ENCODE results near the gene TIMP1. TPM values are rescaled to one million over a fixed set of nuclear protein-coding genes. Genes with fewer than 3 reads are reported as not detected.

TIMP1 gene
- total RNA-seq, 1 experiment from 2014 or later, result 35.4 TPM

DNA sequence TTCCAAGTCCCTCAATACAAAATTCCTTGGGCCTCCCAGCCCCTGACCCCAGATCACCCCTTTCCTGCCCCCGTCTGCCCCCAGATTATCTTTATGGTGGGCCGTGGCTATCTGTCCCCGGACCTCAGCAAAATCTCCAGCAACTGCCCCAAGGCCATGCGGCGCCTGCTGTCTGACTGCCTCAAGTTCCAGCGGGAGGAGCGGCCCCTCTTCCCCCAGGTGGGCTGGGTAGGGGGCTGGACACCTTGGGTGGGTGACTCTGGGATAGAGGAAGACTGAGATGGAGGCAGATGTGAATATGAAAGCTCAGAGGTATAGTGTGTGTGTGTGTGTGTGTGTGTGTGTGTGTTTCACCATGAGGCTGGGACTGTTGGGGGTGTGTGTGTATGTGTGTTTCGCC lies 11.4 kb upstream of the TIMP1 start:
- no peak for ATAC-seq
- Mint-ChIP-seq H3K4me3 (no peak overlapping the region), H3K4me1 (peaks cover 20% of the 10 kb centered on the region), H3K36me3 (peaks cover 38% of the 10 kb centered on the region), H3K27me3 (ENCODE audit: low read depth) (no peaks in the 10 kb centered on the region), H3K27ac (no peak overlapping the region), H3K9me3 (no peaks in the 10 kb centered on the region)
- no peak for TF ChIP-seq RORB (CRISPR knock-in tag; IDR thresholded peaks at IDR 0.05)
- TF ChIP-seq, protein P1, sequence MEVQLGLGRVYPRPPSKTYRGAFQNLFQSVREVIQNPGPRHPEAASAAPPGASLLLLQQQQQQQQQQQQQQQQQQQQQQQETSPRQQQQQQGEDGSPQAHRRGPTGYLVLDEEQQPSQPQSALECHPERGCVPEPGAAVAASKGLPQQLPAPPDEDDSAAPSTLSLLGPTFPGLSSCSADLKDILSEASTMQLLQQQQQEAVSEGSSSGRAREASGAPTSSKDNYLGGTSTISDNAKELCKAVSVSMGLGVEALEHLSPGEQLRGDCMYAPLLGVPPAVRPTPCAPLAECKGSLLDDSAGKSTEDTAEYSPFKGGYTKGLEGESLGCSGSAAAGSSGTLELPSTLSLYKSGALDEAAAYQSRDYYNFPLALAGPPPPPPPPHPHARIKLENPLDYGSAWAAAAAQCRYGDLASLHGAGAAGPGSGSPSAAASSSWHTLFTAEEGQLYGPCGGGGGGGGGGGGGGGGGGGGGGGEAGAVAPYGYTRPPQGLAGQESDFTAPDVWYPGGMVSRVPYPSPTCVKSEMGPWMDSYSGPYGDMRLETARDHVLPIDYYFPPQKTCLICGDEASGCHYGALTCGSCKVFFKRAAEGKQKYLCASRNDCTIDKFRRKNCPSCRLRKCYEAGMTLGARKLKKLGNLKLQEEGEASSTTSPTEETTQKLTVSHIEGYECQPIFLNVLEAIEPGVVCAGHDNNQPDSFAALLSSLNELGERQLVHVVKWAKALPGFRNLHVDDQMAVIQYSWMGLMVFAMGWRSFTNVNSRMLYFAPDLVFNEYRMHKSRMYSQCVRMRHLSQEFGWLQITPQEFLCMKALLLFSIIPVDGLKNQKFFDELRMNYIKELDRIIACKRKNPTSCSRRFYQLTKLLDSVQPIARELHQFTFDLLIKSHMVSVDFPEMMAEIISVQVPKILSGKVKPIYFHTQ (CRISPR knock-in tag; IDR thresholded peaks at IDR 0.05), result no peak
- TF ChIP-seq, protein P2, sequence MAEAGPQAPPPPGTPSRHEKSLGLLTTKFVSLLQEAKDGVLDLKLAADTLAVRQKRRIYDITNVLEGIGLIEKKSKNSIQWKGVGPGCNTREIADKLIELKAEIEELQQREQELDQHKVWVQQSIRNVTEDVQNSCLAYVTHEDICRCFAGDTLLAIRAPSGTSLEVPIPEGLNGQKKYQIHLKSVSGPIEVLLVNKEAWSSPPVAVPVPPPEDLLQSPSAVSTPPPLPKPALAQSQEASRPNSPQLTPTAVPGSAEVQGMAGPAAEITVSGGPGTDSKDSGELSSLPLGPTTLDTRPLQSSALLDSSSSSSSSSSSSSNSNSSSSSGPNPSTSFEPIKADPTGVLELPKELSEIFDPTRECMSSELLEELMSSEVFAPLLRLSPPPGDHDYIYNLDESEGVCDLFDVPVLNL (CRISPR knock-in tag; IDR thresholded peaks at IDR 0.05; ENCODE audit: borderline replicate concordance, low read depth), result no peak
- no peak for TF ChIP-seq ZNF416 (CRISPR knock-in tag; IDR thresholded peaks at IDR 0.05)
- TF ChIP-seq, protein P3, sequence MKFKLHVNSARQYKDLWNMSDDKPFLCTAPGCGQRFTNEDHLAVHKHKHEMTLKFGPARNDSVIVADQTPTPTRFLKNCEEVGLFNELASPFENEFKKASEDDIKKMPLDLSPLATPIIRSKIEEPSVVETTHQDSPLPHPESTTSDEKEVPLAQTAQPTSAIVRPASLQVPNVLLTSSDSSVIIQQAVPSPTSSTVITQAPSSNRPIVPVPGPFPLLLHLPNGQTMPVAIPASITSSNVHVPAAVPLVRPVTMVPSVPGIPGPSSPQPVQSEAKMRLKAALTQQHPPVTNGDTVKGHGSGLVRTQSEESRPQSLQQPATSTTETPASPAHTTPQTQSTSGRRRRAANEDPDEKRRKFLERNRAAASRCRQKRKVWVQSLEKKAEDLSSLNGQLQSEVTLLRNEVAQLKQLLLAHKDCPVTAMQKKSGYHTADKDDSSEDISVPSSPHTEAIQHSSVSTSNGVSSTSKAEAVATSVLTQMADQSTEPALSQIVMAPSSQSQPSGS (CRISPR knock-in tag; IDR thresholded peaks at IDR 0.05; ENCODE audit: borderline replicate concordance, low read depth), result no peak
- no peak for TF ChIP-seq TP53 (CRISPR knock-in tag; IDR thresholded peaks at IDR 0.05)
- TF ChIP-seq, protein P4, sequence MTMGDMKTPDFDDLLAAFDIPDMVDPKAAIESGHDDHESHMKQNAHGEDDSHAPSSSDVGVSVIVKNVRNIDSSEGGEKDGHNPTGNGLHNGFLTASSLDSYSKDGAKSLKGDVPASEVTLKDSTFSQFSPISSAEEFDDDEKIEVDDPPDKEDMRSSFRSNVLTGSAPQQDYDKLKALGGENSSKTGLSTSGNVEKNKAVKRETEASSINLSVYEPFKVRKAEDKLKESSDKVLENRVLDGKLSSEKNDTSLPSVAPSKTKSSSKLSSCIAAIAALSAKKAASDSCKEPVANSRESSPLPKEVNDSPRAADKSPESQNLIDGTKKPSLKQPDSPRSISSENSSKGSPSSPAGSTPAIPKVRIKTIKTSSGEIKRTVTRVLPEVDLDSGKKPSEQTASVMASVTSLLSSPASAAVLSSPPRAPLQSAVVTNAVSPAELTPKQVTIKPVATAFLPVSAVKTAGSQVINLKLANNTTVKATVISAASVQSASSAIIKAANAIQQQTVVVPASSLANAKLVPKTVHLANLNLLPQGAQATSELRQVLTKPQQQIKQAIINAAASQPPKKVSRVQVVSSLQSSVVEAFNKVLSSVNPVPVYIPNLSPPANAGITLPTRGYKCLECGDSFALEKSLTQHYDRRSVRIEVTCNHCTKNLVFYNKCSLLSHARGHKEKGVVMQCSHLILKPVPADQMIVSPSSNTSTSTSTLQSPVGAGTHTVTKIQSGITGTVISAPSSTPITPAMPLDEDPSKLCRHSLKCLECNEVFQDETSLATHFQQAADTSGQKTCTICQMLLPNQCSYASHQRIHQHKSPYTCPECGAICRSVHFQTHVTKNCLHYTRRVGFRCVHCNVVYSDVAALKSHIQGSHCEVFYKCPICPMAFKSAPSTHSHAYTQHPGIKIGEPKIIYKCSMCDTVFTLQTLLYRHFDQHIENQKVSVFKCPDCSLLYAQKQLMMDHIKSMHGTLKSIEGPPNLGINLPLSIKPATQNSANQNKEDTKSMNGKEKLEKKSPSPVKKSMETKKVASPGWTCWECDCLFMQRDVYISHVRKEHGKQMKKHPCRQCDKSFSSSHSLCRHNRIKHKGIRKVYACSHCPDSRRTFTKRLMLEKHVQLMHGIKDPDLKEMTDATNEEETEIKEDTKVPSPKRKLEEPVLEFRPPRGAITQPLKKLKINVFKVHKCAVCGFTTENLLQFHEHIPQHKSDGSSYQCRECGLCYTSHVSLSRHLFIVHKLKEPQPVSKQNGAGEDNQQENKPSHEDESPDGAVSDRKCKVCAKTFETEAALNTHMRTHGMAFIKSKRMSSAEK (CRISPR knock-in tag; IDR thresholded peaks at IDR 0.05; ENCODE audit: borderline replicate concordance), result no peak
- TF ChIP-seq ATF1 (CRISPR knock-in tag; IDR thresholded peaks at IDR 0.05), result no peak
- TF ChIP-seq, protein P5, sequence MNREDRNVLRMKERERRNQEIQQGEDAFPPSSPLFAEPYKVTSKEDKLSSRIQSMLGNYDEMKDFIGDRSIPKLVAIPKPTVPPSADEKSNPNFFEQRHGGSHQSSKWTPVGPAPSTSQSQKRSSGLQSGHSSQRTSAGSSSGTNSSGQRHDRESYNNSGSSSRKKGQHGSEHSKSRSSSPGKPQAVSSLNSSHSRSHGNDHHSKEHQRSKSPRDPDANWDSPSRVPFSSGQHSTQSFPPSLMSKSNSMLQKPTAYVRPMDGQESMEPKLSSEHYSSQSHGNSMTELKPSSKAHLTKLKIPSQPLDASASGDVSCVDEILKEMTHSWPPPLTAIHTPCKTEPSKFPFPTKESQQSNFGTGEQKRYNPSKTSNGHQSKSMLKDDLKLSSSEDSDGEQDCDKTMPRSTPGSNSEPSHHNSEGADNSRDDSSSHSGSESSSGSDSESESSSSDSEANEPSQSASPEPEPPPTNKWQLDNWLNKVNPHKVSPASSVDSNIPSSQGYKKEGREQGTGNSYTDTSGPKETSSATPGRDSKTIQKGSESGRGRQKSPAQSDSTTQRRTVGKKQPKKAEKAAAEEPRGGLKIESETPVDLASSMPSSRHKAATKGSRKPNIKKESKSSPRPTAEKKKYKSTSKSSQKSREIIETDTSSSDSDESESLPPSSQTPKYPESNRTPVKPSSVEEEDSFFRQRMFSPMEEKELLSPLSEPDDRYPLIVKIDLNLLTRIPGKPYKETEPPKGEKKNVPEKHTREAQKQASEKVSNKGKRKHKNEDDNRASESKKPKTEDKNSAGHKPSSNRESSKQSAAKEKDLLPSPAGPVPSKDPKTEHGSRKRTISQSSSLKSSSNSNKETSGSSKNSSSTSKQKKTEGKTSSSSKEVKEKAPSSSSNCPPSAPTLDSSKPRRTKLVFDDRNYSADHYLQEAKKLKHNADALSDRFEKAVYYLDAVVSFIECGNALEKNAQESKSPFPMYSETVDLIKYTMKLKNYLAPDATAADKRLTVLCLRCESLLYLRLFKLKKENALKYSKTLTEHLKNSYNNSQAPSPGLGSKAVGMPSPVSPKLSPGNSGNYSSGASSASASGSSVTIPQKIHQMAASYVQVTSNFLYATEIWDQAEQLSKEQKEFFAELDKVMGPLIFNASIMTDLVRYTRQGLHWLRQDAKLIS (CRISPR knock-in tag; IDR thresholded peaks at IDR 0.05; ENCODE audit: borderline replicate concordance), result no peak
- no peak for TF ChIP-seq ELF4 (CRISPR knock-in tag; IDR thresholded peaks at IDR 0.05; ENCODE audit: low read depth)
- no peak for TF ChIP-seq TEAD1 (CRISPR knock-in tag; IDR thresholded peaks at IDR 0.05)
- no peak for TF ChIP-seq ZNF263 (CRISPR knock-in tag; IDR thresholded peaks at IDR 0.05; ENCODE audit: low read depth)
- no peak for TF ChIP-seq FOXK1 (CRISPR knock-in tag; IDR thresholded peaks at IDR 0.05)
- no peak for TF ChIP-seq SMAD3 (CRISPR knock-in tag; IDR thresholded peaks at IDR 0.05; ENCODE audit: borderline replicate concordance)
- DNase-seq (ENCODE audit: low spot score), result no peak
- ChIA-PET POLR2A (no interaction called here), CTCF (no interaction called here)

All from WTC11 (cell line).